Measurements from ENCODE around the gene FRMD7. TPM values are rescaled to one million over a fixed set of nuclear protein-coding genes. Genes with fewer than 3 reads are reported as not detected.

The FRMD7 gene
- total RNA-seq, 1 donor from 2014 or later = not detected

DNA sequence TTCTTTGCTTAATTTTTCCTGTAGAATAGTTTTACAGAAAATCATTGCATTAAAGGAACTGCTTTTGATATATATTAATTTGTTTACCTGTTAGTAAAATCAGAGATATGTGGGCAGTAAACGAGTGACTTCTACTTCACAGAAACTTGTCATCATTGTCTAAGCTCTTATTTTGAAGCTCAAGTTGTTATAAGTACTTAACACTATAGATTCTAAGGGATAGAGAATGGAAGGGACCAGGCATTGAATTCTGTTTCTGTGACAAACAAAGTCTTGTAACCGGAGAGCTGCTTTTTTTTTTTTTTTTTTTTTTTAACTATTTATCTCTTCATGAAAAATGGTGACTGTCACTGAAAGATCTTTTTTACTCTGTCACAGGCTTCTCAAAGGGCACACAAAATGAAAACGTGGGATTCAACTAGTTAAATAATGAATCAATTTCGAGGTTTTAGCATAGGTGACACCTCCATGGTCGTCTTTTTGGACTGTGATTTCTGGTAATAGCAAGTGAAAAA, 90.3 kb downstream of the FRMD7 start:
- no peak for DNase-seq (ENCODE audit: low read depth in 2 of 2)

DNA sequence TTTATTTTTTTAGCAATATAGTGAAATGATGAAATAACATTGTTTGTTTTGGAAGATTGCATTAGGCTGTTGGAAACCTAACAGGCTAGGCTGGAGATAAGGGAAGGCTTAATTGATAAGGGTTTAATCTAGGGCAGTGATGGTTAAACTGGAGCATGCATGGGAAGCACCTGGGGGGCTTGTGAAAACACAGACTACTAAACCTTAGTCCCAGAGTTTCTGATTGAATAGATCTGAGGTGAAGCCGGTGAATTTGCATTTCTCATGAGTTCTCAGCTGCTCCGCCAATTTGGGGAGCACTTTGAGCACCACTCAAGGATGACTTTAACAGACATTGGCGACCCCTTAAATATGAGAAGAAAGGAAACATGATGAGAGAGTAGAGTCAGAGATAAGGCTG, 93.2 kb downstream of the FRMD7 start:
- DNase-seq (ENCODE audit: low read depth in 2 of 2) = no peak

DNA sequence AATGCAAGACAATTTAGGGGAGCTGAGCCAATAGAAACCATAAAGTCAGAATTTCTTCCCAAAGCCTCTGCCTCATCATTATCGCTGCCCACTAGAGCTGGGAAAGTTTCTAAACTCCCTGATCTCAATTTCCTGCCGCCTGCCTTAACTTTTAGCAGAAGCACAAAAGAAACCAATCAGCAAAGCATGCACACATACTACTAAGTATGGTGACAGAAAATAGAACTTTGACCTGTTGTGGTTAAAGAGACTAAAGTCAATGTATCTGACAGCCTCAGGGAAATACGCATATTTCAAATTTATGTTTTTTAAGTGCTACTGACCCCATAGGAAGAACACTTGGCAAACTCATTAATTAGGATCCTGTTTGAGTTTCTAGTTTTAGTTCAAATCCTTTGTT, 94.7 kb downstream of the FRMD7 start:
- DNase-seq (ENCODE audit: low read depth in 2 of 2) = no peak

DNA sequence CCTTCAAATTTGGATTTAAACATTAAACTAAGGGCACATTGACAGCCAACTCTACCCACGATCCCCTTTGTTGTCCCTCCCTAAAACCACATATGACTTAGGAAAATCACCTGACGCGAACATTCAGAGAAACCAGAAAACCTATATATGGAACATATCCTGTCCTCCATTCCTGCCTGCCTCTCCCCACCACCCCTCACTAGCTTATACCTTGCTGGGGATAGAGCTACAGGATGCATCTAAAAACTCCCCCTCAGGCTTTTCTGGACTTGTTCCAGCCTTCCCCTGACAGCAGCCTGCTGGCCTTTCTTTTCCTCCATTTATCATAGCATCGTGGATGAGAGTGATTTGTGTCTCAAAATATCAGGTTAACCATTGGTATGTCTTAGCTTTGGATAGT, 96.0 kb downstream of the FRMD7 start:
- no peak for DNase-seq (ENCODE audit: low read depth in 2 of 2)

DNA sequence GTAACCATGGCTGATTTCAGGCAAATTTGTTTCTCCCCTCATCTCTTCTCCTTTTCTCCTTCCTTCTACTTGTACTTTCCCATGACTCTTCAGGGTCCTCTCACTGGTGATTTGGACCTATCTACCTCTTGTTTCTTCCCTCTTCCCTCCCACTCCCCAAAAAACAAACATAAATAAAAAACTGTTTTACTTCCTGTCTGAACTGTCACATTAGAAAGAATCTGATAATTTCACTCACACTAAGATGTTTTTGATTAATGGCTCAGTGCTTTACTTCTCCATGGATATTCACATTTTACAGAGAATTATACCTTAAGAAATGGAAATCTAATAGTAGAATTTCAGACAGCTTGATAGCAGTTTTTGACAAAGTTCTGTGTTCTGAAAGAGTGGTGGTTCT, 97.6 kb downstream of the FRMD7 start:
- DNase-seq (ENCODE audit: low read depth in 2 of 2) = no peak

Other genes starting within 250 kb of the FRMD7 start
- under 0.01 and 0.22 TPM in 2 replicates for gene STK26, start 104.7 kb downstream of the FRMD7 start, total RNA-seq
- 9.3 and 11.6 TPM in 2 replicates for gene RAP2C, start 91.4 kb upstream of the FRMD7 start, total RNA-seq